Cortex of kidney (tissue), 1 donor: ENCODE measurements around the gene TEDC2.
"Not testable (repeated sequence)": the region's sequence is repeated elsewhere in the genome, so short reads cannot be mapped to it uniquely, and the experiment has no call there.

Experiments used
- DNase-seq: peaks from one replicate; lab custom pipeline; 2025; lab: John Stamatoyannopoulos, UW

Gene TEDC2

DNA sequence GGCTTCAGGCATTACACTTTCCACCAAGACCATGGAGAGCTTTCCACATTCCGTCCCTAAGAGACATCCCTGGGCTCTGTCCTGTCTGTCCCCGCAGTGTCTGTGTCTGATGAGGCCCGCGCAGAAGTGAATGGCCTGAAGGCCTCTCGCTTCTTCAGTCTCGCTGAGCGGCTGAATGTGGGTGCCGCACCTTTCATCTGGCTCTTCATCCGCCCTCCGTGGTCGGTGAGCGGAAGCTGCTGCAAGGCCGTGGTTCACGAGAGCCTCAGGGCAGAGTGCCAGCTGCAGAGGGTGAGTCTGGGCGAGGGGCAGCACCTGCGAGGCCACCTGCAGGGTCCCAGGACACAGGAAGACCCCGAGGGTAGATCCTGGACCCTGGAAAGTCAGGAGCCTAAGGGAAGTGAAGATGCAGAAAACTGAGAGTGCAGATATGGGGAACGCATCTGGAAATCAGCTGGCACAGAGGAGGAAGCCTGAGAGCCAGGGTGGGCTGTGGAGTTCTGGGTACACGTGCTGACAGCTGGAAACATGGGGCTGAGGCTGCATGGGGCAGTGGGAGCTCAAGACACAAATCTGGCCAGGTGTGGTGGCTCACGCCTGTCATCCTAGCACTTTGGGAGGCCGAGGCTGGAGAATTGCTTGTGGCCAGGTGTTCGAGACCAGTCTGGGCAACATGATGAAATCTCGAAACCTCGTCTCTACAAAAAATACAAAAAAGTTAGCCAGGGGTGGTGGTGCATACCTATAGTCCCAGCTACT lies 22.7 kb upstream of the TEDC2 start:
- DNase-seq = no peak

DNA sequence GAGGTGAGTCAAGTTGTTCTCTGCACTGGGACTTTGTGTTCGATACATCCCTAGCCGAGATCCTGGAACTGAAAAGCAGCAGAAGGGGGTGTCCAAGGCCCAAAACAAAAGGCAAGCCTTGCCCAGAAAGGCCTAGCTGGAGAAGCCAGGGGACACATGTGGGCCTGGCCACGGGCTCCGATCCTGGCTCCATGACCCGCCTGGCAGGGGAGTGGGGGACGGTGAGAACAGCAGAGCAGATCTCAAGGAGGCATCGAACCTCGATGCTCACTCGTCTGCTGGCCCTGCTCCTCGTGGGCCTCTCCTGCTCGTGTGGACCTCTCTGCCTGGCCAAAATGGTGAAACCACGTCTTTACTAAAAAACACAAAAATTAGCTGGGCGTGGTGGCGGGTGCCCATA lies 21.8 kb upstream of the TEDC2 start:
- no peak for DNase-seq

DNA sequence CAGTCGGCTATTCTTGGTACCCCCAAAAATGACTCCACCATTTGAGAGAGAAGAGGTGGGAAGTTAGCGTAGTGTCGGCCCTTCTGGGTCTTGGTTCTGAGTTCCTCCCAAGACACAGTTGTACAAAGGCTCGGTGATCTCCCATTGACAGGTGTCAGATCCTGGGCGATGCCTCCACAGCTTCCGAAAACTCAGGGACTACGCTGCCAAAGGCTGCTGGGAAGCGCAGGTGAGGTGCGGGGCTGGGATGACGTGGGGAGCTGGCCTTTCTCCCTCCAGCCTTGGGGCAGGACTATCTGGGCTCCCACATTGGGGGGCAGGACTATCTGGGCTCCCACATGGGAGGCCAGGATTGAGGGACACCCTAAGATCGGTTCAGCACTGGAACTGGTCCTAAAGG lies 20.3 kb upstream of the TEDC2 start:
- DNase-seq = no peak

DNA sequence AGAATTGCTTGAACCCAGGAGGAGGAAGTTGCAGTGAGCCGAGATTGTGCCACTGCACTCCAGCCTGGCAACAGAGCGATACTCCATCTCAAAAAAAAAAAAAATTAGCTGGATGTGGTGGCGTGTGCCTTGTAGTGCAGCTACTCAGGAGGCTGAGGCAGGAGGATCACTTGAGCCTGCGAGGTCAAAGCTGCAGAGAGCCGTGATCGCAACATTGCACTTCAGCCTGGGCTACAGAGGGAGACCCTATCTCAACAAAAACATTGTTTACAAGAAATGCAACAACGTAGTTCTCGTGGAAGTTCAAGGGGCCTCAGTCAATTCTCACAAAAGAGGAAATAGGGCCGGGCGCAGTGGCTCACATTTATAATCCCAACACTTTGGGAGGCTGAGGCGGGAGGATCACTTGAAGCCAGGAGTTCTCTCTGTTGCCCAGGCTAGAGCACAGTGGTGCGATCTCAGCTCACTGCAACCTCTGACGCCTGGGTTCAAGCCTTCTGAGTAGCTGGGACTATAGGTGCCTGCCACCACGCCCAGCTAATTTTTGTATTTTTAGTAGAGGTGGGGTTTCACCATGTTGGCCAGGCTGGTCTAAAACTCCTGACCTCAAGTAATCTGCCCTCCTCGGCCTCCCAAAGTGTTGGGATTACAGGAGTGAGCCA lies 18.6 kb upstream of the TEDC2 start:
- not testable (repeated sequence) for DNase-seq

DNA sequence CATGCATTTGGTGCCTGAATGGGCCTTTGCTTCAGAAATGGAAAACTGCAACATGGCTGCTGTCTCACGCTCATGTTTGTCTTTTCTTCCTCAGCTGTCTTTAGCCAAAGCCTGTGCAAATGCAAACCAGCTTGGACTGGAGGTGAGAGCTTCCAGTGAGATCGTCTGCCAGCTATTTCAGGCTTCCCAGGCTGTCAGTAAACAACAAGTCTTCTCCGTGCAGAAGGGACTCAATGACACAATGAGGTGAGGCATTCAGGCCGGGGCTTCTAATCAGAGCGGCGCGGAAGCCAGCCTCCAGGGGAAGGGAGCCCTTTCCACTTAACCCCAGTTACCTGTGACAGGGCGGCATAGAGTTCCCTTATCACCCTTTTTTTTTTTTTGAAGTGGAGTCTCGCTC lies 16.4 kb upstream of the TEDC2 start:
- no peak for DNase-seq

DNA sequence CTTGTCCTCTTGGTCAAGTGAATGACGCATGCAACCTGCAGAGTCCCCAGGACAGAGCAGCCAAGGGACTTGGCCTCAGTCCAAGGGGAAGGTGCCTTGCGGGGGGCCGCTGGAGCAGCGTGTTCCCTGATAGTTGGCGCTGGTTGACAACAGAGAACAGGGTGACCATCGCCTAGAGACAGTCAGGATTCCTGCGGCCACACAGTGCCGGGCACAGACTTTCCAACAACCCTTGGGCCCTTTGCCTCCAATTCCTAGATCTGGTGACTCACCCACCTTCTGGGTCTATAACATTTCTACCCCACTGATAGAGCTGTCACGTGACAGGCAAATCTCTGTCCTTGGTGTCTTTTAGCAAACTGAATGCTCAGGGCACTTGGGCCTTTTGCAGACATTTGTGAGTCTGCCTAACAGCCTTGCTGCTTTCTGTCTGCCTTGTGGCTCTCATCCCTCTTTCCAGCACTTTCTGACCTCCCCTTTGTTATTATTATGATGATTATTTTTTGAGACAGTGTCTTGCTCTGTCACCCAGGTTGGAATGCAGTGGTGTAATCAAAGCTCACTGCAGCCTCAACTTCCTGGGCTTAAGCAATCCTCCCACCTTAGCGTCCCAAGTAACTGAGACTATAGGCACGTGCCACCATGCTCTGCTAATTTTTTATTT lies 11.9 kb upstream of the TEDC2 start:
- no peak for DNase-seq

DNA sequence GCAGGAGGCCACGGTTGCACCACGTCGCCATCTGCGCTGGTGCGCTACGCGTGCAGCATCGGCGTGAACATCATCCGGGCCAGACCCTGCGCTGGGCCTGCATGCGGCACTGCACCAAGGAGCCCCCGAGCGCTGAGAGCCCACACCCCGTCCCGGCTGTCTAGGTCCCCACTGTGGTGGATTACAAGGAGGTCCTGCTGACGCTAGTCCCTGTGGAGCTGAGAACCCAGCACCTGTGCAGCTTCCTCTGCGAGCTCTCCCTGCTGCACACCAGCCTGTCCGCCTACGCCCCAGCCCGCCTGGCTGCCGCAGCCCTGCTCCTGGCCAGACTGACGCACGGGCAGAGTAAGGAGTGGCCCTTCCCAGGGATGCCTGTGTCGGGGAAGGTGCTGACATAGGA lies 10.8 kb upstream of the TEDC2 start:
- DNase-seq = no peak

DNA sequence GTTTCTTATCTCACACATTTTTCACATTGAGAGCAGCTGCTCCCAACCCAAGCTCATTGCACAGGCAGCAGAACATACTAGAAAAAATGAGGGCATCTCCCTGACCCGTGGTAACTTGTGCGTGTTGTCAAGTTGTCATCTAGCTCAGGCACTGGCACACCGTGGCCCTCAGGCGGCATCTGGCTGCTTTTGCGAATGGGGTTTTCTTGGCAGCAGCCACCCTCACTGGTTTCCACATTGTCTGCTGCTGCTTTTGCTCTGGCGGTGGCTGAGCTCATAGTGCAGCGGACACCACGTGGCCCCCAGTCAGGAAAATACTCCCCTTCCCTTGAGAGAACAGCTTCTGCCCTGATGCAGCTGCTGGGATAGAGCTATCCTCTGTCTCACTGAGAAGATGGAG lies 9.4 kb upstream of the TEDC2 start:
- DNase-seq = no peak

DNA sequence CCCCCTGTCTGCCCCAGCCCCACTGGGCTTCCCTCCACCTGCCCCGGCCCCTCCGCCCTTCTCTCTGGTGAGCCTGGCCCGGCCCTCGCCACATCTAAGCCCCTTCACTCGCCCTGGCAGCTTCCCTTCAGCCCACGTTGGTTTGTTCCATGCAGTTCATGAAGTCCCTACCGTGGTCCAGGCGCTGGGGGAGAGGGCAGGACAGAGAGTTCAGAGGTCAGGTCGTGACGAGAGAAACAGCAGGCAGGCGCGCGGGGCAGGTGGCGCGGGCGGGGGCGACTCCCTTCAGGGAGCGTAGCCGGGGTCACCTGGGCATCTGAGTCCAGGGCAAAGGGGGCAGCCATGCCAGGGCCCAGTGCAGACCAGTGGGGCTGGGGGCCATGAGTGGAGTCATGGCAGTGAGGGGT lies 8.9 kb upstream of the TEDC2 start:
- no peak for DNase-seq

DNA sequence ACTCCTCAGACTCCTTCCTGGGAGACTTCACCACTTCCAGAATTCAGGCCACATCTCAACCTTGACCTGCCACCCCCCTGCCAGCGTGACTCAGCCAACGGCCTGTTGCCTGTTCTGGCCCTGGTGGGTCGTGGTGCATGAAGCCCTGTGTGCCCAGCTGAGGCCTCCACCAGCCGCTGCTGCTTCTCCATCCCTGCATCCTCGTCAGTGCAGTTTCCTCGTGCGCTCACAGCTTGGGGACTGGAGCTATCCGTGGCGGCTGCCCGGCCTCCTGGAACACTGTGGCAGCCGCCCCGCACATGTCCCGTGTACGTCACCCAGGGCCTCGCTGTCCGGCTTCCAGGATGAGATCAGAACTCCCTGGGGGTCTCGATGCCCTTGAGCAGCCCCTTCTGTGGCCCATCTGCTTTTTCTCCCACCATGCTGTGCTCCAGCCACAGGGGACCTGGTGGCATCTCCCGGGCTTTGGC lies 8.0 kb upstream of the TEDC2 start:
- no peak for DNase-seq

DNA sequence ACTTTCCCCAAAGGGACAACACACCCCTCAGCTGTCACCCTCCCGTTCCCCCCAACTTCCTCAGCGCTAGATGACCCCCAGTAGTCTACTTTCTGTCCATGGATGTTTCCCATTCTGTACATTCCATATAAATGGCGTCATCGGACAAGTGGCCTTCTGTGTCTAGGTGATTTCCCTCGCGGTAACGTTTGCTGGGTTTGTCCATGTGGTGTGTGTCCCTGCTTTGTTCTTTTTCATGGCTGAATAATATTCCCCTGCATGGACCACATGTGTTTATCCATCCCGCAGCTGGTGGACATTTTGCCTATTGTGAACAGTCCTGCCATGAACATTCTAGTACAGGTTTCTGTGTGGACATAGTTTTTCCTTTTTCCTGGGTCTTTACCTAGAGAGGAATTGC lies 7.3 kb upstream of the TEDC2 start:
- no peak for DNase-seq

DNA sequence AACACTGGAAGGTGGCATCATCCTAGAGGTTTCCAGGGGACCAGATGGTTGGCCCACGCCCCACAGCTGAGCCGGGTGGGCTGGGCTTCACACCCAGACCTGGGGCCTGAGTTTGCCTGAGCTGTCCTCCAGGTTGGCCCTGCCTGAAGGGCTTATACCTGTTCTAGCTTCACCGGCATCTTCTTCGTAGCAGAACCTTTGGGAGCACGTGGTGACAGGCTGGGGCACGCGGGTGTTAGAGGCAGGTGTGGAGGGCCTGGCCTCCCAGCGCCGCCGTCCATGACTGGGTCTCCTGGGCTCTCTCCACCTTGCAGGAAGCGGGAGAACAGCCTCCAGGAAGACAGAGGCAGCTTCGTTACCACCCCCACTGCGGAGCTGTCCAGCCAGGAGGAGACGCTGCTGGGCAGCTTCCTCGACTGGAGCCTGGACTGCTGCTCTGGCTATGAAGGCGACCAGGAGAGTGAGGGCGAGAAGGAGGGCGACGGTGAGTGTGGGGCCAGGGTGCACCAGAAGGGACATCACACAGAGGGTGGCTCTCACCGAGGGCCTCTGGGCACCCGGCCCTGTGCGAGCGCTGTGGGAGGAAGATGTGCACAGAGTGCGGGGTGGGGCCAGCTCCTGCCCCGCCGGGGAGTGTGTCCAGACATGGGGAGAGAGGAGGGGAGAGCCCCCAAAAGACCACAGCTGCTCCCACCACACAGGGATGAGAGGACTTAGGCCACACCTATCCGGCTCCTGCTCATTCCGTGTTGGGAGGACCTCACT lies 4.6 kb upstream of the TEDC2 start:
- no peak for DNase-seq

DNA sequence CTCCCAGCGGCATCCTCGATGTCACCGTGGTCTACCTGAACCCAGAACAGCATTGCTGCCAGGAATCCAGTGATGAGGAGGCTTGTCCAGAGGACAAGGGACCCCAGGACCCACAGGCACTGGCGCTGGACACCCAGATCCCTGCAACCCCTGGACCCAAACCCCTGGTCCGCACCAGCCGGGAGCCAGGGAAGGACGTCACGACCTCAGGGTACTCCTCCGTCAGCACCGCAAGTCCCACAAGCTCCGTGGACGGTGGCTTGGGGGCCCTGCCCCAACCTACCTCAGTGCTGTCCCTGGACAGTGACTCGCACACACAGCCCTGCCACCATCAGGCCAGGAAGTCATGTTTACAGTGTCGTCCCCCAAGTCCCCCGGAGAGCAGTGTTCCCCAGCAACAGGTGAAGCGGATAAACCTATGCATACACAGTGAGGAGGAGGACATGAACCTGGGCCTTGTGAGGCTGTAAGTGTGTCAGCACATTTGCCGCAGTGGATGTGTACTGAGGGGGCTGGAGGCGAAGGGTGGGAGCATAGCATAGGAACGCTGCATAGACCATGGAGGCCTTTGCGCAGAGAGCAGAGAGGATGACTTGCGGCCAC lies 3.3 kb upstream of the TEDC2 start:
- no peak for DNase-seq

DNA sequence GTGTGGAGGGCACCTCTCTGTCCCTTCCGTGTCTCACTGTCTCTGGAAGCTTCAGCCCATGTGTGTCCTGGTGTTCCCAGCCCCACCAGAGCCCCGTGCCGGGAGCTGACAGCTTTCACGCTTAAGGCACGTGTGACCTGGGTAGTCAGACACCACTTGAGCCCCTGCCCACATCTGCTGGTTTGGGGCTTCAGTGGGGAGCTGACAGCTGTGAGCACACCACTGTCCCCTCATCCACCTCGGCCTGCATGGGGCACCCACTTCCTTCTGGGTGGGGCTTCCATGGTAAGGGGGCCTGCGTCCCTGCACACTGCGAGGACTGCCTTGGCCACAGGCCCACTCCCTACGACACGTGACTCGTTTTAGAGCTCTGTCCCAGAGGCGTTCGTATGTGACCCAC lies 2.6 kb upstream of the TEDC2 start:
- DNase-seq = no peak

DNA sequence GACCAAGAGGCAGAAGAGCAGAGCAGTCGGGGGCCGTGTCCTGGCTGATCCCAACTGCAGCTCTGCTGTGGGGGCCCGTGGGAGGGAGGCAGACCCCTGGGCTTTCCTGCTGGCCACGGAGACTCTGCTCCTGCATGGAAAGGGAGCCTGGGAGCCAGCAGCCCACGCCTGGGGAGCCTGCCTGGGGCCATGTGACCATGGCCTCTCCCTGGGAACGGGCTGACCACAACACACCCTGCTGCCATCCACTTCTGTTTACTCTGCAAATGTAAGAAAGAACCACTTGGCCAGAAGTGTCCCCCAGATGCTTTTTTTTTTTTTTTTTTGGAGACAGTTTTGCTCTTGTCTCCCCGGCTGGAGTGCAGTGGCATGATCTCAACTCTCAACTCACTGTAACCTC lies 2.0 kb upstream of the TEDC2 start:
- no peak for DNase-seq

DNA sequence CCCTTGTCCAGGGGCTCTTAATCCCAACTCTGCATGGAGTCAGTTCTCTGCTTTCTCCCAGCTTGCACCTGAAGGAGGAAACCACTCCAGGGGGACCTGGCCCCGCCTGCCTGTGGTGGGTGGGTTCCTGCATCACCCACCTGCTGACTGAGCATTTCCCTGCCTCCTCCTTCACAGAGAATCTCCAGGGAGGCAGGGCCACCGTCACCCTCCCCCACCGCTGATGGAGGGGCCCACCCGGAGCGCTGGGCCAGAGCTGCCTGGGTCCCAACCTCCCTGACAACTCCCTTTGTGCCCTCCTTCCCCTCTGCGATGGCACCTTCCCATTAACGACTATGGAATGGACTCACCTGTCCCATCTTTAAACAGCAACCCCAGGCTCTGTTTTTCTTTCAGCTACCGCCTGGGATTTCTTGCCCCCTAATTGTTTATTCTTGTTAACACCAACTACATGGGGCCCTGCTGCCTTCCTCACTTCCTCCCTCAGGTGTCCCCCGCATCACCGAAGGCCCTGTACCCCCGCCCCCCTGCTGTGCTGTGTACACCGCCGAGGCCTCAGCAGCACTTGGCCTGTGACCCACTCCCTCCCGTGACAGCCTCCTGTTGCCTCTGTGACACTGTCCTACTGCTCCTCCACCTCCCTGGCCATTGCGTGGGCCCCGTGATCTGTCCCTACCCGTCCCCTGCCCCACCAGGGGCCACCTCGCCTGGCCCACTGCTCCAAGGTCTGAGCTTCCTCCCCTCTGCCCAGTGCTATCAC lies 842 bp upstream of the TEDC2 start:
- DNase-seq = no peak

DNA sequence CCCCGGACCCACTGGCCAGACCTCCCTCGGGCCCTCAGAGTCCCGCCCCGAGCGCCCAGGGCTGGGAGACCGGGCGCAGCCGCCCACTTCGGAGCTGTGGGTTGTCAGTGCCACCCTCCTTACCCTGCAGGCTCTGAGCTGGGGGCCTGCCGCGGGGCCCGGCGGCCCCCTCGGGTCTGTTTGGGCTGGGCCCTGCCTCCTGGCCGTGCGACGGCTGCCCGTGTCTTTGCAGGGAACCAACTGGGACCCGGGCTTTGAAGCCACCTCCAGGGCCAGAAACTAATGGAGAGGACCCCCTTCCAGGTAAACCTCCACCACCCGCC lies 443 bp downstream of the TEDC2 start:
- DNase-seq = no peak

DNA sequence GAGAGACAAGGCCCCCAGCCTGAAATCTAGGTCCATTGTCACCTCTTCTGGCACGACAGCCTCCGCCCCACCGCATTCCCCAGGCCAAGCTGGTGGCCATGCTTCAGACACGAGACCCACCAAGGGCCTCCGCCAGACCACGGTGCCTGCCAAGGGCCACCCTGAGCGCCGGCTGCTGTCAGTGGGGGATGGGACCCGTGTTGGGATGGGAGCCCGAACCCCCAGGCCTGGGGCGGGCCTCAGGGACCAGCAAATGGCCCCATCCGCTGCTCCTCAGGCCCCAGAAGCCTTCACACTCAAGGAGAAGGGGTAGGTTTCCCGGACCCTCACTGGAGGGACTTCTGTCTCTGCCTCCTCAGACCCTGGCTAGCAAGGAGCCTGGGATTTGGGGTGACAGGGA lies 1.0 kb downstream of the TEDC2 start:
- DNase-seq = no peak

DNA sequence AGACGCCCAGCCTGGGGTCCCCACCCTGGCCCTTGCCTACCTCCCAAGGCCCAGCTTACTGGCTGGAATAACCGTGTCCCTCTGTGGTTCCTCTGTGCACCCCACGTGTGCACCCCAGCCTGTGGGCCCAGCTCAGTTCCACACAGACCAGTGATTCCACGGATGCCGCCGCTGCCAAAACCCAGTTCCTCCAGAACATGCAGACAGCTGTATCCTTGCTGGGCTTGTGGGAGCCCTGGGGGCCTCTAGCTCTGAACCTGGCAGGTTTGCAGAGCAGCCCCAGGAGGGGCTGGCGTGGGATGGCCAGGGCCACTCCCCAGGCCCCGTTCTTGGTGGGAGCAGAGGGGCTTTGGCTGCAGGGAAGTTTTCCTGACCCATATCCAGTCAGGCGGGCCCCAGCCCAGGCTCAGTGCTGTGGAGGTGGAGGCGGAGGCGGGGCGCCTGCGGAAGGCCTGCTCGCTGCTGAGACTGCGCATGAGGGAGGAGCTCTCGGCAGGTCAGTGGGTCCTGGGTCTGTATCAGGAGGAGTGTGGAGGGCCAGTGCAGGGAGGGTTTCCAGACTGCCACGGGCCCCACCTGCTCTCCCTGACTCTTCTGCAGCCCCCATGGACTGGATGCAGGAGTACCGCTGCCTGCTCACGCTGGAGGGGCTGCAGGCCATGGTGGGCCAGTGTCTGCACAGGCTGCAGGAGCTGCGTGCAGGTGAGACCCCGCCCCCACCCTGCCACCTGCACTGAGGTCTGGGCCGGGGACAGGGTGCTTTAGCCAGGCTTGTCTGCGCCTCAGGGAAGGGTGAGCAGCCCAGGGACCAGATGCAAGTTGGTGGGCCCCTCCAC lies 2.3 kb downstream of the TEDC2 start:
- DNase-seq = no peak

DNA sequence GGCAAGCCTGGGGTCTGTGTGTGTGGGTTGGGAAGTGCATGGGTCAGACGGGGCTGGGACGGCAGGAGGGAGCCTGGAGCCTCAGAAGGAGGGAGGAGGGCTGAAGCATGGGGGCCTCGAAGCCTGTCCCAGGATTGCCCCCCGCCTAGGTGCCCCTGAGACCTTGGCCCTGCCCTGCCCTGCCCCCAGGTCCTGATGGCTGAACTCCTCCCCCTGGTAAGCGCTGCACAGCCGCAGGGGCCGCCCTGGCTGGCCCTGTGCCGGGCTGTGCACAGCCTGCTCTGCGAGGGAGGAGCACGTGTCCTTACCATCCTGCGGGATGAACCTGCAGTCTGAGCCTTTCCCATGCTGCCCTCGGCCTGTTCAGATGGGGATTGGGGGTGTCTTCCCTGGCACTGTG lies 4.4 kb downstream of the TEDC2 start:
- DNase-seq = no peak
